AG04449 (cell line): ENCODE measurements around the gene MYOM3.
"Not testable (repeated sequence)": the region's sequence is repeated elsewhere in the genome, so short reads cannot be mapped to it uniquely, and the experiment has no call there.

ENCODE experiments used
- CTCF ChIA-PET: fragments of 350-600 bp; formaldehyde crosslinking; extraction: SDS; loops from one replicate; lab custom pipeline; 2021; ENCODE audit warnings: antibody characterized with exemption; lab: Yijun Ruan, JAX
- POLR2A ChIA-PET: fragments of 400-600, 350-600 bp; formaldehyde crosslinking; extraction: SDS; loops from one replicate; lab custom pipeline; 2020; ENCODE audit warnings: antibody characterized with exemption, inconsistent platforms; lab: Yijun Ruan, JAX
- DNase-seq: peaks from one replicate; pipeline ENCODE4 v3.0.0-alpha.2; 2010; ENCODE audit warnings: low read depth, low spot score
- H3K4me3 ChIP-seq: 2 replicates; pipeline ENCODE4 v1.5.1; 2011; ENCODE audit warnings: low read depth, mild to moderate bottlenecking, control low read depth, low read length
- TF ChIP-seq, protein P1 (sequence below): IDR thresholded peaks from one replicate; pipeline ENCODE4 v1.5.1; 2011; ENCODE audit warnings: mild to moderate bottlenecking, moderate library complexity, low read length, control low read depth, inconsistent platforms; ENCODE audit not compliant: insufficient read depth; ENCODE audit errors: missing control alignments

Gene MYOM3

DNA sequence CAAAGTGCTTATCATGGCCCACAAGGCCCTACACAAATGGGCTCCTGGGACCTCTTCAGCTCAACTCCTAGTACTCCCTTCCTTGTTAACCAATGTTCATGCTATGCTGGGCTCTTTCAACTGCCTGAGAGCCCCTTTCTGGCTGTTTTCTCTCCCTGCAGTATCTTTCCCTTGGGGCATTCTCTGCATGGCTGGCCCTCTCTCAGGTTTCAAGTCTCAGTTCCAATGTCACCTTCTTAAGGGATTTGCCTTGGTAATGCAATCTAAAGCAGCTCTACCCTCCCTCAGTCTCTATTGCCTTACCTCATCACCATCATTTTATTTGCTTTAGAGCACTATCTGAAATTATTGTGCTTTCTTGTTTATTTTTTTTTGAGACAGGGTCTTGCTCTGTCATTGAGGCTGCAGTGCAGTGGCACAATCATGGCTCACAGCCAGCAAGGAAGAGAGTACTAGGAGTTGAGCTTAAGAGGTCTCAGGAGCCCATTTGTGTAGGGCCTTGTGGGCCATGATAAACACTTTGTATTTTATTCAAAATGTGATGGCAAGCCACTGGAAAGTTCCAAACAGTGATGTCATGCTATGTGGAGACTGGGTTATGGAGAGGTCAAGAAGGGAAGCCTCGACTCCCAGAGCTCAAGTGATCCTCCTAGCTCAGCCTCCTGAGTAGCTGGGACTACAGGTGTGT, 68.4 kb downstream of the MYOM3 start:
- TF ChIP-seq, protein P1, sequence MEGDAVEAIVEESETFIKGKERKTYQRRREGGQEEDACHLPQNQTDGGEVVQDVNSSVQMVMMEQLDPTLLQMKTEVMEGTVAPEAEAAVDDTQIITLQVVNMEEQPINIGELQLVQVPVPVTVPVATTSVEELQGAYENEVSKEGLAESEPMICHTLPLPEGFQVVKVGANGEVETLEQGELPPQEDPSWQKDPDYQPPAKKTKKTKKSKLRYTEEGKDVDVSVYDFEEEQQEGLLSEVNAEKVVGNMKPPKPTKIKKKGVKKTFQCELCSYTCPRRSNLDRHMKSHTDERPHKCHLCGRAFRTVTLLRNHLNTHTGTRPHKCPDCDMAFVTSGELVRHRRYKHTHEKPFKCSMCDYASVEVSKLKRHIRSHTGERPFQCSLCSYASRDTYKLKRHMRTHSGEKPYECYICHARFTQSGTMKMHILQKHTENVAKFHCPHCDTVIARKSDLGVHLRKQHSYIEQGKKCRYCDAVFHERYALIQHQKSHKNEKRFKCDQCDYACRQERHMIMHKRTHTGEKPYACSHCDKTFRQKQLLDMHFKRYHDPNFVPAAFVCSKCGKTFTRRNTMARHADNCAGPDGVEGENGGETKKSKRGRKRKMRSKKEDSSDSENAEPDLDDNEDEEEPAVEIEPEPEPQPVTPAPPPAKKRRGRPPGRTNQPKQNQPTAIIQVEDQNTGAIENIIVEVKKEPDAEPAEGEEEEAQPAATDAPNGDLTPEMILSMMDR, result no peak
- DNase-seq, result no peak
- H3K4me3 ChIP-seq, result no peak overlapping the region
- ChIA-PET CTCF (interaction anchor here (1.1 to 2.3 kb wide), 2 partner anchors 9 to 16 kb away, joined by 3 to 10 read pairs; no protein-coding TSS in a partner anchor), POLR2A (no interaction called here)

DNA sequence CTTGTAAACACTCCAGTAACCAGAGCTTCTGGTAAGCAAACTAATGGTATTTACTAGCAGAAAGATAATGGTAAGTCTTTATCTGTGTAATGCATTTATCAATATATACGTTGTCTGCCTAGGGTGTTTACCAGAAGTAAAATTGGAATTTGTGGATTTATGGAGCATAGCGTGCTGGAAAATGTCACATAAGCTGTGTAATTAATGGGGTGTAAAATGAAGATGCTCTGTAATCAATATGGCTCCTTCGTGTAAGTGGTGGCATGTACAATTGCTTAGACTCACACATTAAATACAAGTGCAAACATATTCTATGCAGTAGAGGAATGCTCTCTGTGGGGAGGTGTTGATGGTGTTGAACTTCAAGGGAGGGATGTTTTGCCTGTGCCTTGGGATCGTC, 69.6 kb downstream of the MYOM3 start:
- TF ChIP-seq, protein P1, result no peak
- ChIA-PET CTCF (interaction anchor here (0.9 to 2.3 kb wide), 3 partner anchors 10 to 53 kb away, joined by 3 to 10 read pairs (median 3); no protein-coding TSS in a partner anchor), POLR2A (no interaction called here)
- no peak overlapping the region for H3K4me3 ChIP-seq
- DNase-seq, result no peak

DNA sequence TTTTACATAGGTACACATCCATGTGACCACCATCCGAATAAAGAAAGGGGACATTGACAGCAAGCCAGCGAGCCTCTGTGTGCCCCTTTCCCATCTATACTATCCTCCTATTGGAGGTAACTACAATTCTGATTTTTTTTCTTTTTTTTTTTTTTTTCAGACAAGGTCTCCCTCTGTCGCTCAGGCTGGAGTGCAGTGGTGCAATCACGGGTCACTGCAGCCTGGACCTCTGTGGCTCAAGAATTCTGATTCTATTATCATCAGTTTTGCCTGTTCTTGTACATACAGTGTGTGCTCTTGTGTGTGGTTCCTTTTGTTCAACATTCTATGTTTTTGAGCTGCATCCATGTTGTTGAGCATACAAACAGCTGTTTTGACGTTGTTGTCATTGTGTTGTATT, 75.8 kb downstream of the MYOM3 start:
- TF ChIP-seq, protein P1, result no peak
- ChIA-PET POLR2A (no interaction called here), CTCF (interaction anchor here (0.6 to 1.5 kb wide), 4 partner anchors 8 to 25 kb away, joined by 3 to 4 read pairs (median 4); no protein-coding TSS in a partner anchor)
- H3K4me3 ChIP-seq, result no peak overlapping the region
- DNase-seq, result no peak

GRCh38 chr1:24032981-24033380, 79.0 kb downstream of the MYOM3 start:
- no peak for DNase-seq
- ChIA-PET POLR2A (no interaction called here), CTCF (no interaction called here)
- TF ChIP-seq, protein P1, result no peak
- no peak overlapping the region for H3K4me3 ChIP-seq

DNA sequence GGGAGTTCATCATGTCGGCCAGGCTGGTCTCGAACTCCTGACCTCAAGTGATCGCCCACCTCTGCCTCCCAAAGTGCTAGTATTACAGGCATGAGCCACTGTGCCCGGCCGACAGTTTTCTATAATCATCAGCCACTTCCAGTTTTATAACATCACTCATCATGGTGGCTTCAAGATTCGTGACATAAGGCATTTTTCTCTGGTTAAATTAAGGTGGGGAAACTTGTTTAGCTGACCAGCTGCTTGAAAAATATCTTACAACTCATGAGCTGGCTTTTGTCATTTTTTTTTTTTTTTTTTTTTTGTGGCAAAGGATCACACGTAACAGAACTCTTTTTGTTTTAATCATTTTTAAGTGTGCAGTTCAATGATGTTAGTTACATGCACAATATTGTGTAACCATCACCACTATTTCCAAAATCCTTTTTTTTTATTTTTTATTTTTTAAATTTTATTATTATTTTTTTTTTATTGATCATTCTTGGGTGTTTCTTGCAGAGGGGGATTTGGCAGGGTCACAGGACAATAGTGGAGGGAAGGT, 80.9 kb downstream of the MYOM3 start:
- H3K4me3 ChIP-seq, CTCF ChIA-PET, POLR2A ChIA-PET, DNase-seq: not testable (repeated sequence)

GRCh38 chr1:24027838-24028468, 84.0 kb downstream of the MYOM3 start:
- CTCF ChIA-PET, result interaction anchor here (0.8 to 3.3 kb wide), 23 partner anchors 9 to 256 kb away, joined by 3 to 23 read pairs (median 5); partner anchors contain the start of genes PNRC2 and SRSF10
- H3K4me3 ChIP-seq, result no peak overlapping the region
- DNase-seq, result no peak
- POLR2A ChIA-PET, result interaction anchor here (1.0 to 1.1 kb wide), 2 partner anchors 18 to 48 kb away, joined by 3 to 4 read pairs; partner anchors contain the start of gene SRSF10
- TF ChIP-seq, protein P1, result peak; percentile 54
